Measurements from ENCODE around the gene LRP1.

DNA sequence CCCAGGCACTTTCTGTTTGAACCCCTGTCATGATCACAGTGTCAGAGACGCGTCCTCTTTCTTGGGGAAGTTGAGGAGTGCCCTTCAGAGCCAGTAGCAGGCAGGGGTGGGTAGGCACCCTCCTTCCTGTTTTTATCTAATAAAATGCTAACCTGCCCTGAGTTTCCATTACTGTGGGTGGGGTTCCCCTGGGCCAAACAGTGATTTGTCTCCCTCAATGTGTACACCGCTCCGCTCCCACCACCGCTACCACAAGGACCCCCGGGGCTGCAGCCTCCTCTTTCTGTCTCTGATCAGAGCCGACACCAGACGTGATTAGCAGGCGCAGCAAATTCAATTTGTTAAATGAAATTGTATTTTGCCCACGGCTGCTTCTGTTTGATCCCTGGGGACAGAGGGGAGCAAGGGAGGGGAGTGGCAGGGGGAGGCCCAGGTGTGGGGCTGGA is 106.3 kb downstream of the LRP1 start:
- TF ChIP-seq, protein P1, sequence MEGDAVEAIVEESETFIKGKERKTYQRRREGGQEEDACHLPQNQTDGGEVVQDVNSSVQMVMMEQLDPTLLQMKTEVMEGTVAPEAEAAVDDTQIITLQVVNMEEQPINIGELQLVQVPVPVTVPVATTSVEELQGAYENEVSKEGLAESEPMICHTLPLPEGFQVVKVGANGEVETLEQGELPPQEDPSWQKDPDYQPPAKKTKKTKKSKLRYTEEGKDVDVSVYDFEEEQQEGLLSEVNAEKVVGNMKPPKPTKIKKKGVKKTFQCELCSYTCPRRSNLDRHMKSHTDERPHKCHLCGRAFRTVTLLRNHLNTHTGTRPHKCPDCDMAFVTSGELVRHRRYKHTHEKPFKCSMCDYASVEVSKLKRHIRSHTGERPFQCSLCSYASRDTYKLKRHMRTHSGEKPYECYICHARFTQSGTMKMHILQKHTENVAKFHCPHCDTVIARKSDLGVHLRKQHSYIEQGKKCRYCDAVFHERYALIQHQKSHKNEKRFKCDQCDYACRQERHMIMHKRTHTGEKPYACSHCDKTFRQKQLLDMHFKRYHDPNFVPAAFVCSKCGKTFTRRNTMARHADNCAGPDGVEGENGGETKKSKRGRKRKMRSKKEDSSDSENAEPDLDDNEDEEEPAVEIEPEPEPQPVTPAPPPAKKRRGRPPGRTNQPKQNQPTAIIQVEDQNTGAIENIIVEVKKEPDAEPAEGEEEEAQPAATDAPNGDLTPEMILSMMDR (conservative IDR thresholded peaks at IDR 0.05; ENCODE audit: low read length), result no peak
- TF ChIP-seq EZH2phosphoT487 (IDR thresholded peaks at IDR 0.05; ENCODE audit: borderline replicate concordance), result no peak

All from Loucy (cell line).